GM12878 (cell line): ENCODE results near the gene RABEP2. TPM values are rescaled to one million over a fixed set of nuclear protein-coding genes. Genes with fewer than 3 reads are reported as not detected.
A peak's percentile ranks its signal among the peaks of the same experiment; 100 is the strongest.

Source experiments
- ATAC-seq: fragments of 200-7000 bp; cut with Tn5 transposase; 3 replicates; pipeline ENCODE4 v1.9.1; 2020; ENCODE audit warnings: mild to moderate bottlenecking, moderate library complexity
- BruUV-seq: library from RNA; stranded (reverse); fragments of 400-500 nt; replicated peaks from 2 replicates; lab custom pipeline; 2021; lab: Mats Ljungman, UMichigan
- CTCF ChIA-PET: fragments of 300-600 bp; sonication (Branson Sonifier 250); formaldehyde crosslinking; extraction: SDS; loops from one replicate; lab custom pipeline; 2021; ENCODE audit warnings: inconsistent platforms; lab: Yijun Ruan, JAX
- POLR2A ChIA-PET: fragments of 350-600 bp; formaldehyde crosslinking; extraction: SDS; loops from one replicate; lab custom pipeline; 2021; ENCODE audit warnings: inconsistent platforms; lab: Charles Lee
- RAD21 ChIA-PET: fragments of 300-600 bp; sonication (Branson Sonifier 250); formaldehyde crosslinking; loops from one replicate; lab custom pipeline; 2023; ENCODE audit warnings: antibody characterized with exemption; ENCODE audit not compliant: unreplicated experiment; lab: Charles Lee
- SMC1A ChIA-PET: fragments of 300-600 bp; sonication (Branson Sonifier 250); formaldehyde crosslinking; loops from one replicate; lab custom pipeline; 2023; ENCODE audit not compliant: unreplicated experiment, uncharacterized antibody; lab: Charles Lee
- DNase-seq: peaks from one replicate; pipeline ENCODE4 v3.0.0-alpha.2; 2011; ENCODE audit warnings: low read depth, low spot score
- FAIRE-seq: peaks from 3 replicates; lab custom pipeline; 2011; peaks lifted over from hg19 to GRCh38; lab: Jason Lieb, UNC
- H2AFZ ChIP-seq: 2 replicates; pipeline ENCODE4 v1.6.0; 2011; ENCODE audit warnings: low read depth, low read length, control low read depth; ENCODE audit not compliant: control insufficient read depth
- H3K27ac ChIP-seq: 2 replicates; pipeline ENCODE4 v1.5.1; 2011; ENCODE audit warnings: control low read depth; ENCODE audit not compliant: control insufficient read depth, insufficient read depth
- H3K27me3 ChIP-seq, 2 experiments: replicated peaks in 1 of 2; 2 replicates each; pipeline versions ENCODE4 v1.6.0 to v1.6.1; 2011; ENCODE audit warnings: low read length in 1 of 2; ENCODE audit not compliant: control insufficient read depth in 2 of 2, insufficient read depth in 2 of 2
- H3K36me3 ChIP-seq, 2 experiments: 2 replicates each; pipeline ENCODE4 v1.5.1; 2011; ENCODE audit warnings: low read length in 1 of 2; ENCODE audit not compliant: control insufficient read depth in 2 of 2, insufficient read depth in 2 of 2
- H3K4me1 ChIP-seq: 2 replicates; pipeline ENCODE4 v1.6.1; 2011; ENCODE audit warnings: mild to moderate bottlenecking, low read length, moderate library complexity, mixed read lengths; ENCODE audit not compliant: control insufficient read depth, insufficient read depth
- H3K4me2 ChIP-seq: 2 replicates; pipeline ENCODE4 v1.6.0; 2011; ENCODE audit warnings: control low read depth; ENCODE audit not compliant: control insufficient read depth, insufficient read depth
- H3K4me3 ChIP-seq: fragments of 200-600 bp; sonication (generic); 2 replicates; pipeline ENCODE4 v1.5.1; 2016
- H3K79me2 ChIP-seq: 2 replicates; pipeline ENCODE4 v1.6.0; 2011; ENCODE audit warnings: low read length; ENCODE audit not compliant: control insufficient read depth, insufficient read depth
- H3K9ac ChIP-seq: 2 replicates; pipeline ENCODE4 v1.8.0; 2011; ENCODE audit warnings: low read length, control low read depth, mixed read lengths; ENCODE audit not compliant: control insufficient read depth, insufficient read depth
- H3K9me3 ChIP-seq: replicated peaks from 3 replicates; pipeline ENCODE4 v1.5.1; 2011; ENCODE audit warnings: mild to moderate bottlenecking, low read length; ENCODE audit not compliant: control insufficient read depth, insufficient read depth
- H4K20me1 ChIP-seq: 2 replicates; pipeline ENCODE4 v1.6.0; 2011; ENCODE audit not compliant: control insufficient read depth, insufficient read depth
- BACH1 ChIP-seq: fragments of 450-650 bp; IDR thresholded peaks from 2 replicates; pipeline ENCODE4 v1.6.1; 2017; ENCODE audit warnings: mild to moderate bottlenecking, borderline replicate concordance
- CEBPZ ChIP-seq: fragments of 150-350 bp; IDR thresholded peaks from 2 replicates; pipeline ENCODE4 v1.6.1; 2016; ENCODE audit warnings: low read depth, low read length
- FOS ChIP-seq: IDR thresholded peaks from 3 replicates; pipeline ENCODE4 v1.6.1; 2011; ENCODE audit warnings: borderline replicate concordance; ENCODE audit not compliant: insufficient read length; ENCODE audit errors: extremely low read depth
- HDGF ChIP-seq: fragments of 450-650 bp; IDR thresholded peaks from 2 replicates; pipeline ENCODE4 v1.6.1; 2016; ENCODE audit warnings: antibody characterized with exemption
- IRF3 ChIP-seq: fragments of 450-650 bp; IDR thresholded peaks from 2 replicates; pipeline ENCODE4 v1.6.1; 2014; ENCODE audit warnings: mild to moderate bottlenecking
- NFYB ChIP-seq: IDR thresholded peaks from 2 replicates; pipeline ENCODE4 v1.6.1; 2011; ENCODE audit warnings: low read depth, mild to moderate bottlenecking, low read length, improper control_type of control experiment, moderate library complexity; ENCODE audit not compliant: insufficient read depth
- POLR2A ChIP-seq: IDR thresholded peaks from 2 replicates; pipeline ENCODE4 v1.6.1; 2011; ENCODE audit warnings: low read depth, mild to moderate bottlenecking, low read length
- RAD21 ChIP-seq: IDR thresholded peaks from 2 replicates; pipeline ENCODE4 v1.6.1; 2011; ENCODE audit warnings: mild to moderate bottlenecking, low read depth, low read length, moderate library complexity; ENCODE audit not compliant: insufficient read depth
- RAD51 ChIP-seq: fragments of 450-650 bp; IDR thresholded peaks from 2 replicates; pipeline ENCODE4 v1.6.1; 2016; ENCODE audit warnings: moderate library complexity, mild to moderate bottlenecking, inconsistent platforms
- RELA ChIP-seq: fragments of 450-650 bp; IDR thresholded peaks from 2 replicates; pipeline ENCODE4 v1.8.0; 2014; ENCODE audit warnings: borderline replicate concordance; ENCODE audit not compliant: partially characterized antibody
- SIX5 ChIP-seq: IDR thresholded peaks from 2 replicates; pipeline ENCODE4 v1.6.1; 2011; ENCODE audit warnings: mild to moderate bottlenecking, low read depth, low read length, moderate library complexity; ENCODE audit not compliant: severe bottlenecking
- YY1 ChIP-seq: IDR thresholded peaks from 2 replicates; pipeline ENCODE4 v1.6.1; 2011; ENCODE audit warnings: low read depth, mild to moderate bottlenecking, low read length
- ZZZ3 ChIP-seq: IDR thresholded peaks from 2 replicates; pipeline ENCODE4 v1.6.1; 2011; ENCODE audit warnings: low read depth; ENCODE audit not compliant: control insufficient read depth, insufficient read length
- WGBS: methylation state at CpG from one replicate; pipeline ENCODE4 v1.1.6; 2016; ENCODE audit warnings: low lambda C conversion rate; ENCODE audit not compliant: insufficient replicate concordance, insufficient coverage; ENCODE audit errors: missing lambda C conversion rate; 5-methylcytosine and 5-hydroxymethylcytosine counted together
- in situ Hi-C: fragments of 300-500 bp; cut with MboI; formaldehyde crosslinking; loops from 9 replicates; pipeline ENCODE4 v1.14.3; 2018; ENCODE audit warnings: mixed read lengths
- intact Hi-C: fragments of 100-400 bp; cut with micrococcal nuclease; formaldehyde crosslinking; loops from one replicate; pipeline ENCODE4 v1.14.2; 2022; ENCODE audit not compliant: unreplicated experiment
- polyA plus RNA-seq, 11 experiments: library from polyadenylated mRNA; depleted of rRNA in 4 of 11; unstranded in 6 of 11; stranded (reverse) in 5 of 11; fragments of >200 nt; fragmentation: Nextera tagmentation in 4 of 11; fragmentation: Illumina TruSeq in 1 of 11; extraction: Ambion mirVana in 4 of 11; extraction: Trizol in 1 of 11; gene quantifications; 1 replicate in 1 of 11; 2 replicates in 10 of 11; pipeline versions ENCODE4 v1.2.1 to v1.2.3, GENCODE V29; 2011 to 2016; ENCODE audit warnings: inconsistent platforms in 2 of 11, missing spikeins in 2 of 11, low read depth in 1 of 11
- total RNA-seq, 4 experiments: library from RNA; depleted of rRNA in 3 of 4; stranded (reverse); fragments of >200 nt in 3 of 4; fragmentation: Illumina TruSeq in 1 of 4; extraction: Trizol in 1 of 4; gene quantifications; 2 replicates each; pipeline versions ENCODE4 v1.2.1 to v1.2.3, GENCODE V29; 2013 to 2021

Gene RABEP2
- total and polyA plus RNA-seq, 10 of the 15 experiments (the other 5 are each of a cell fraction or from before 2014, with no cell fraction given): 0.47 to 33.2 (median 18.6) TPM

GRCh38 chr16:28964496-28964895 lies 39.5 kb upstream of the RABEP2 start:
- no peak overlapping the region for H3K4me3 ChIP-seq
- no peak for TF ChIP-seq FOS
- no peak for TF ChIP-seq HDGF
- FAIRE-seq (no peak), ATAC-seq (no peak), DNase-seq (no peak)
- no TSS peak for BruUV-seq
- RAD21 ChIA-PET: no interaction called here
- H3K36me3 ChIP-seq: peaks cover 8 to 28% of the 10 kb centered on the region in 2 experiments
- H3K9ac ChIP-seq: no peak overlapping the region
- no peaks in the 10 kb centered on the region for H3K4me1 ChIP-seq
- POLR2A ChIA-PET: no interaction called here
- H3K27ac ChIP-seq: no peak overlapping the region
- H3K4me2 ChIP-seq: no peak overlapping the region
- in situ Hi-C loops: no loop called here
- CTCF ChIA-PET: interaction anchor here (1.1 kb wide), 1 partner anchor 9 kb away, joined by 3 read pairs; no protein-coding TSS in a partner anchor
- intact Hi-C loops: no loop called here
- SMC1A ChIA-PET: interaction anchor here (1.6 kb wide), 1 partner anchor 8 kb away, joined by 4 read pairs; no protein-coding TSS in a partner anchor
- no peaks in the 10 kb centered on the region for H4K20me1 ChIP-seq
- no peak overlapping the region for H2AFZ ChIP-seq
- no peaks in the 10 kb centered on the region for H3K9me3 ChIP-seq
- 100% methylated on average over 2 of the region's 2 CpGs for WGBS
- H3K27me3 ChIP-seq: no peaks in the 10 kb centered on the region
- no peaks in the 10 kb centered on the region for H3K79me2 ChIP-seq

- Histone ChIP-seq H3K27me3 (no peaks in the 10 kb centered on the region), H3K79me2 (no peaks in the 10 kb centered on the region), H3K9ac (no peak overlapping the region), H3K4me3 (no peak overlapping the region), H3K4me2 (no peak overlapping the region), H3K36me3 (peaks cover 9 to 28% of the 10 kb centered on the region in 2 experiments), H2AFZ (no peak overlapping the region), H3K4me1 (no peaks in the 10 kb centered on the region), H3K27ac (no peak overlapping the region), H4K20me1 (no peaks in the 10 kb centered on the region), H3K9me3 (no peaks in the 10 kb centered on the region)
- FAIRE-seq: no peak
- ChIA-PET RAD21 (no interaction called here), SMC1A (interaction anchor here (1.6 kb wide), 1 partner anchor 8 kb away, joined by 4 read pairs; no protein-coding TSS in a partner anchor), POLR2A (interaction anchor here (0.6 kb wide), 1 partner anchor 55 kb away, joined by 3 read pairs; no protein-coding TSS in a partner anchor), CTCF (interaction anchor here (1.1 kb wide), 1 partner anchor 10 kb away, joined by 3 read pairs; no protein-coding TSS in a partner anchor)
- no peak for DNase-seq
- TSS peak; percentile 59 for BruUV-seq
- ATAC-seq: no peak
- in situ Hi-C loops (no loop called here), intact Hi-C loops (no loop called here)
- WGBS: 100% methylated on average over 3 of the region's 3 CpGs
- TF ChIP-seq POLR2A (no peak), CEBPZ (no peak), YY1 (no peak), RAD51 (no peak), SIX5 (no peak), RAD21 (no peak), BACH1 (no peak), IRF3 (no peak), NFYB (no peak), RELA (no peak), ZZZ3 (no peak)
These were observed 39.0 kb upstream of the RABEP2 start for GRCh38 chr16:28964072-28964471.
